GM10248 (cell line): Measurements from ENCODE around the gene DNAH17.

Source experiments
- CTCF ChIA-PET: fragments of 300-600 bp; sonication (Branson Sonifier 250); formaldehyde crosslinking; extraction: SDS; loops from one replicate; lab custom pipeline; 2021; ENCODE audit warnings: antibody characterized with exemption; lab: Yijun Ruan, JAX
- POLR2A ChIA-PET: fragments of 350-650 bp; sonication (Branson Sonifier 250); formaldehyde crosslinking; extraction: SDS; loops from one replicate; lab custom pipeline; 2020; ENCODE audit warnings: antibody characterized with exemption; lab: Yijun Ruan, JAX
- DNase-seq: peaks from one replicate; pipeline ENCODE4 v3.0.0; 2012; ENCODE audit errors: extremely low spot score
- TF ChIP-seq, protein P1 (sequence below): IDR thresholded peaks from 2 replicates; pipeline ENCODE4 v1.5.1; 2012; ENCODE audit warnings: mild to moderate bottlenecking, low read depth; ENCODE audit errors: extremely low read depth, missing control alignments, control extremely low read depth

The DNAH17 gene

DNA sequence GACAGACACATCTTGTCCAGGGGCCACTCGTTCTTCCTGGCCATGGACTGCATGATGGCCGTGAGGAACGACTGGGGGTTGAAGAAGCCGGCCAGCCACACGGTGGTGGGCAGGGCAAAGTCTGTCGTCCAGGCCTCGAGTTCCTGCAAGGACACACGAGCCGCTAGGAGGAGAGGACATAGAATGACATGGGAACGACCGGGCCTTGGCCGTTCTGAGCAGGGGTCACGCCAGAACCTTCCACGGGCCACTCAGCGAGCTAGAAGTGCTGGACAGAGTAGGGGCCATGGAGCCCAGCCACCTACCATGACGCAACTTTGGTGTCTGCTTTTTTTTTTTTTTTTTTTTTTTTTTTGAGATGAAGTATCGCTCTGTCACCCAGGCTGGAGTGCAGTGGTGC lies 151.8 kb downstream of the DNAH17 start:
- DNase-seq = no peak
- ChIA-PET POLR2A (no interaction called here), CTCF (interaction anchor here (0.9 to 8.6 kb wide), 4 partner anchors 62 to 168 kb away, joined by 3 to 108 read pairs (median 14); partner anchors contain the start of gene SOCS3)
- TF ChIP-seq, protein P1, sequence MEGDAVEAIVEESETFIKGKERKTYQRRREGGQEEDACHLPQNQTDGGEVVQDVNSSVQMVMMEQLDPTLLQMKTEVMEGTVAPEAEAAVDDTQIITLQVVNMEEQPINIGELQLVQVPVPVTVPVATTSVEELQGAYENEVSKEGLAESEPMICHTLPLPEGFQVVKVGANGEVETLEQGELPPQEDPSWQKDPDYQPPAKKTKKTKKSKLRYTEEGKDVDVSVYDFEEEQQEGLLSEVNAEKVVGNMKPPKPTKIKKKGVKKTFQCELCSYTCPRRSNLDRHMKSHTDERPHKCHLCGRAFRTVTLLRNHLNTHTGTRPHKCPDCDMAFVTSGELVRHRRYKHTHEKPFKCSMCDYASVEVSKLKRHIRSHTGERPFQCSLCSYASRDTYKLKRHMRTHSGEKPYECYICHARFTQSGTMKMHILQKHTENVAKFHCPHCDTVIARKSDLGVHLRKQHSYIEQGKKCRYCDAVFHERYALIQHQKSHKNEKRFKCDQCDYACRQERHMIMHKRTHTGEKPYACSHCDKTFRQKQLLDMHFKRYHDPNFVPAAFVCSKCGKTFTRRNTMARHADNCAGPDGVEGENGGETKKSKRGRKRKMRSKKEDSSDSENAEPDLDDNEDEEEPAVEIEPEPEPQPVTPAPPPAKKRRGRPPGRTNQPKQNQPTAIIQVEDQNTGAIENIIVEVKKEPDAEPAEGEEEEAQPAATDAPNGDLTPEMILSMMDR = no peak

DNA sequence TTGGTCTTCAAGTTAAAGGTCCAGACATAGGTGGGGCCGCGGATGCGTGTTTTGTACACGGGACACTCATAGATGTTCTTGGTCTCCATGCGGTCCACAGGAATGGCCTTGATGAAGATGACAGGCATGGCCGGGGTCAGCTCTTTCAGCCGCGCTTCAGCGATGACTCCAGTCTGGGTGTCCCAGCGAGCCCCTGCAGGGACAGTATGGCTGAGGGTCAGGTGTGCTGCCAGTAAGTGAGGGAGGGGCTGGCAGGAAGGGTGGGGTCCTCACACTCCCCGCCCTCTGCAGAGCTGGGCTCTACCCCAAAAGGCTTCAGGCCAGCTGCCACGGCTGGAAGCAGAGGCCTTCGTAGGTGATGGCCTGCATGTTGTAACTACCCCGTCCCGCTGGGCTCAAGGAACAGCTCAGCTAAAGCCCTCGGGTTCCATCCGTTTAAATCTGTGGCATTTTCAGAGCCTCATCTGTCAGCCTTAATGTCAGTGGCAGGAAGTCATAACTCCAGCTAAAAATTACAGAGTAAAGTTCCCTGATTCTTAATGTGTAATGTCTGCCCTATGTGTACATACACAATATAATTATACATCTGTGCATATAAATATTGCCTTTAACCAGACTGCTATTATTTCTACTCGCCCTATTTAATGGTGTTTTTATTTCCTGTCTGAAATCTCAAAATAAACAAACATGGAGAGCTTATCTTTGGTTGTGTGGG lies 153.1 kb downstream of the DNAH17 start:
- DNase-seq = no peak
- POLR2A ChIA-PET = no interaction called here
- TF ChIP-seq, protein P1 = no peak
- CTCF ChIA-PET = interaction anchor here (1.0 to 8.6 kb wide), 12 partner anchors 12 to 339 kb away, joined by 3 to 108 read pairs (median 5); partner anchors contain the start of gene SOCS3

DNA sequence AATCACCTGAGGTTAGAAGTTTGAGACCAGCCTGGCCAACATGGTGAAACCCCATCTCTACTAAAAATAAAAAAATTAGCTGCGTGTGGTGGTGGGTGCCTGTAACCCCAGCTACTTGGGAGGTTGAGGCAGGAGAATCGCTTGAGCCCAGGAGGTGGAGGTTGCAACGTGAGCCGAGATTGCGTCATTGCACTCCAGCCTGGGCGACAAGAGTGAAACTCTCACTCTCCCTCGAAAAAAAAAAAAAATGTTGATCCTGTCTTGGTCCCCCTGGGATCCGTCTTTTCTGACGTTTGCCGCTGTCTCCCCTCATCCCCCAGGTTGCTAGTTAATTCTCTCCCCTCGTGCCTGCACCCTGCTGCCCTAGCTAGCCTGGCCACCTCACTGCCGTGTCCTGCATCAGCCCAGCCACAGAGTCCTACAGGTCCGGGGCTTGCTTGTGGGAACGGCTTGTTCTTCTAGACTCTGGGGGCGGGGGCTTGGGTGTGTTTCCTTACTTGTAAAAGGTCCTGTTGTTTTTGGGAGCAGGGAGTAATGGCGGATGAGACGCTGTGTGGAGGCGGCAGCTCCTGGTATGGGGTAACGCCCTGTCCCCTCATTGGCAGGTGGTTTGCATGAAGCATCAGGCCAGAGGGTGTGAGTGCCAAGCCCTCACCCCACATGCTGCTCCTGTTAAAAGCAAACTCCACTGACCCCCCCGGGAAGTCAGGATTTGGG lies 154.2 kb downstream of the DNAH17 start:
- ChIA-PET CTCF (interaction anchor here (0.7 to 8.6 kb wide), 40 partner anchors 9 to 410 kb away, joined by 3 to 108 read pairs (median 6); partner anchors contain the start of gene SOCS3), POLR2A (no interaction called here)
- no peak for DNase-seq
- TF ChIP-seq, protein P1 = no peak

DNA sequence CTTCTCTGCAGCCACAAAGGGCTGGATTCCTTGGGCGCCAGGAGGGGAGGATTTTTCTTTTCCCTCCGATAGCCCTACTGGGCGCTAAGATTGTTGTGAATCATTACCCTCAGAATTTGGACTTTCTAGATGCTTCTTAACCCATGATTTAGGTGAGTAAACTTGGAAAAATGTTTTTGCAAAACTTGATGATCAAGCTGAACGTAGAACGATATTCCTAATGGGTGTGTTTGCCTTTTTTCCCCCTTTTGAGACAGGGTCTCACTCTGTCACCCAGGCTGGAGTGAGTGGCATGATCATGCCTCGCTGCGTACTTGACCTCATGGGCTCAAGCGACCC lies 155.0 kb downstream of the DNAH17 start:
- CTCF ChIA-PET = interaction anchor here (0.6 to 8.6 kb wide), 50 partner anchors 8 to 409 kb away, joined by 3 to 108 read pairs (median 5); partner anchors contain the start of gene SOCS3
- POLR2A ChIA-PET = no interaction called here
- TF ChIP-seq, protein P1 = no peak
- no peak for DNase-seq

DNA sequence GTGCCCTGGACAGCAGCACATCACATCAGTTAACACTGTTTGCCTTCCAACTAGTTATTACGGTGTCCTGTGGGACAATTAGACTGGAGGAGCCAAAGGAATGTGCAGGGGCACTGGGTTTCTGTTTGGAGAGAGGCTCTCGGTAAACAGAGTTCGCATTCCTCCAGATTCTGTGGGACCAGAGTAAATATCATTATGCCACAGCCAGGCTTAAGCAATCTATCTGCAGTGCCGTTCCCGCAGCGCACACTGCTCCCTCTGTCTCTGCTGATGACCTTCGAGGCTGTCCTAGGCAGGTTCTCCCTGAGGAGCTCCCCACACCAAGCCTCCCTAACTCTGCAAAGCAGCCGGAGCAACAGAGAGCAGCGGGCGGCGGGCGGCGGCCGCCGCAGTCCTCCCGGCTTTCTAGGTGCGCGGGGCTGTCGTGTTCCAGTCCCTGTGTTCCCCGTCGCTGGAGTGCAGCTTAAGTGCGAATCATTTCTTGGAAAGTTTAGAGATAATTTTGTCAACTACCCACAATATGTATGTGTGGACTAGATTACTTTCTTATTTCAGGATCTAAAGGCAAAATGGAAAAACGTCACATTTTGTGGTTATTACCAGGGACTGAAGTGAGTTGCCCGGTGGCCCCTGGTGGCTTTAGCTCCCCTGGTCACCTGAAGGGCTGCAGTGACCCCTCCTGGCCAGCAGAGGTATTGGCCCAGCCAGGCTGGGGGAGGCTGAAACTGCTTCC lies 155.5 kb downstream of the DNAH17 start:
- CTCF ChIA-PET = interaction anchor here (0.6 to 8.6 kb wide), 51 partner anchors 8 to 408 kb away, joined by 3 to 108 read pairs (median 5); partner anchors contain the start of genes PGS1 and SOCS3
- POLR2A ChIA-PET = no interaction called here

More for the DNA sequence above, 155.5 kb downstream of the DNAH17 start:
- TF ChIP-seq, protein P1 = peak; percentile 98
- peak; percentile 88 for DNase-seq
